ENCODE results near the gene KCNMA1. TPM values are rescaled to one million over a fixed set of nuclear protein-coding genes. Genes with fewer than 3 reads are reported as not detected.
A peak's percentile ranks its signal among the peaks of the same experiment; 100 is the strongest.

Gene KCNMA1
- total RNA-seq, 1 donor from 2014 or later: 15.3 TPM

DNA sequence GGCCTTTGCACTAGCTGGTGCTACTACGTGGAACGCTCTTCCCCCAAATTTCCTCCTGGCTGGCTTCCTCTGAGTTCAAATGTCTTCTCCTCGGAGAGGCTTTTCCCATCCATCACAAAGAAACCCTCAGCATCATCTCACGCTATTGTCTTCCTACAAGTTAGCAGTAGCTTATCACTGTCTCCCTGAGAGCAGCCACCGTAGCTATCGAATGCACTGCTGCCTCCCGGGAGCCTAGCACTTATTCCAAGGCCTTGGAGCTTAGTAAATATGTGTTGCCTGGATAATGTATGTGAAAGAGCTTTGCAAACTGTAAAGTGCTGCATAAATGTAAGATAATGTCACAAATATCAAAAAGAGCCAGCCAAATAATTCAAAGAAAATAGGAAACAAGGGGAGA lies 124.4 kb downstream of the KCNMA1 start:
- DNase-seq (ENCODE audit: low read depth): no peak

DNA sequence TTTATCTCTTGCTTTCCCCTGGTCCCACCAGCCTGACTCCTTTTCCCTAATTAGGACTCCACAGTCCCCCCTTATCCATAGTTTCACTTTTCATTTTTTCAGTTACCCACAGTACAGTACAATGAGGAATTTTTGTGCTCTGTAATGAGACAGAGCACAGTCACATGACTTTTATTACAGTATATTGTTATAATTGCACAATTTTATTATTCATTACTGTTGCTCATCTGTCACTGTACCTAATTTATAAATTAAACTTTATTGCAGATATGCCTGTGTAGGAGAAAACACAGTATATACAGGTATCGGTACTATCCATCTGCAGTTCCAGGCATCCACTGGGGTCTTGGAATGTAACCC lies 125.4 kb downstream of the KCNMA1 start:
- DNase-seq (ENCODE audit: low read depth): no peak

DNA sequence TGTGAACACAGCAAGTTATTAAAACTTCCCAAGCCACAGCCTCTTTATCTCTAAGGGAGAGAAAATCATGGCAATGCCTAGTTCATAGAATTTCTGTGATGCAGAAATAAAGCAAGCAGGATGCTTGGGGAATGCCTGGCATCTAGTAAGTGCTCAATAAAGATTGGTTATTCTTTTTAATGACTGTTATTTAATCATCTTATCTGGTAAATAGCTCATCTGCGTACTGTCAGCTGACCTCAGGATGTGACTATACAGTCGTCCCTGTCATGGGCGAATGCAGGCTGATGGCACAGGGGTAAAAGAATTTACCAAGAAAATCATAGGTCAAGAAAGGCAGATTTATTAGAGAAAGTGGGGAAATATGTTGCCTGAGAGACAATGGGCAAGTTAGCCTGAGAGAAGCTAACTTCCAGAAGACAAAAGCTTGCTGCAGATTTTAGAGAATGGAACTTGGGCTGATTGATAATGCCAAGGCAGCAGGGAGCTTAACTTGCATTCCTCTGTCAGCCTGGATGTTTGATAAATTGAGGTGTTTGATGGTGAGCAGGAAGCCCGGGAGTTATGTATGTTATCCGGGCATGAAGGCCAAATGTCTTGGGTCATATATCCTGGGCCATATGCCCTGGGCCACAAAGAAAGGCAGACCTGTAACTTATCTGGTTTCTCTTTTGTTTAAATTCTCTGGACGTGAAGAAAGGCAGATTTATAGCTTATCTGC lies 126.0 kb downstream of the KCNMA1 start:
- no peak for DNase-seq (ENCODE audit: low read depth)

DNA sequence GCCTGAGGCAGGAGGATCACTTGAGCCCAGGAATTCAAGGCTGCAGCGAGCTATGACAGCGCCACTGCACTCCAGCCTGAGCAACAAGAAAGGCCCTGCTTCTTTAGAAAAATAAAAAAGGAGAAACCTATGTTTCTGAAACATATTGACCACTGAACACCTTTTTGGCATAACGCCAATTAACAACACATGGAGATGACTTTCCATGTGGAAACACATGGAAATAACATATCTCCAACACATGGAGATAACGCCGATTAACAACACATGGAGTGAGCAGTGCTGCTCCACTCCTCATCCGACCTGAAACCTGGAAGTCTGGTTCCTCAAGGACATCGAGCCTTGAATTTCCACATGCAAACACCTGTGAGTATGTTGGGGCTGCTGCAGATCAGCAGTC lies 126.9 kb downstream of the KCNMA1 start:
- no peak for DNase-seq (ENCODE audit: low read depth)

DNA sequence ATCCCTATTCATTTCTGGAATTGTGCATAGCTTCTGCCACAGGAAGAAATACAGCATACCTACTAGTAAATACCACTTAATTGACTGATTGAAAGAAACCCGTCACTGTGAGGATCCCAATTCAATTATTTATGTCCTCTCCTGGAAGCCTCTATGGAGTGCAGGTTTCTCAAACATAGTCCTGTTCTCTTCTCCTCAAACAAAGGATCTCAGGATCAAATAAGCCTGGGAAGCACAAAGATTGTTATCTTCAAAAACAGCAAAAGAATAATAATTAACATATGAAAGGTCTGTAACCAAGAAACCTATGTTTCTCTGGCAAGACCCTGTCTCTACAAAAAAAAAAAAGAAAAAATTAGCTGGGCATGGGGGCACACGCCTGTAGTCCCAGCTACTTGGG lies 127.3 kb downstream of the KCNMA1 start:
- DNase-seq (ENCODE audit: low read depth): no peak

DNA sequence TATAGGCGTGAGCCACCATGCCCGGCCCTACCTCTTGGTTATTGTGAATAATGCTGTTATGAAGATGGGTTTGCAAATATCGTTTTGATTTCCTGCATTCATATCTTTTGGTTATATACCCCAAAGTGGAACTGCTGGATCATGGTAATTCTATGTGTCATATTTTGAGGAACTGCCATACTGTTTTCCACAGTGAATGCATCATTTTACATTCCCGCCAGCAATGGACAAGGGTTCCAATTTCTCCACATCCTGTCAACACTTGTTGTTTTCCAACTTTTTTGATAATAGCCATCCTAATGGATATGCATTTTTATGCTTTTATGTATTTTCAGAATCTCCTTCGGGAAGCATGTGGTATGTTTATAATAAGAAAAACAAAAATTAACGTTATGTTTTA lies 128.2 kb downstream of the KCNMA1 start:
- no peak for DNase-seq (ENCODE audit: low read depth)

DNA sequence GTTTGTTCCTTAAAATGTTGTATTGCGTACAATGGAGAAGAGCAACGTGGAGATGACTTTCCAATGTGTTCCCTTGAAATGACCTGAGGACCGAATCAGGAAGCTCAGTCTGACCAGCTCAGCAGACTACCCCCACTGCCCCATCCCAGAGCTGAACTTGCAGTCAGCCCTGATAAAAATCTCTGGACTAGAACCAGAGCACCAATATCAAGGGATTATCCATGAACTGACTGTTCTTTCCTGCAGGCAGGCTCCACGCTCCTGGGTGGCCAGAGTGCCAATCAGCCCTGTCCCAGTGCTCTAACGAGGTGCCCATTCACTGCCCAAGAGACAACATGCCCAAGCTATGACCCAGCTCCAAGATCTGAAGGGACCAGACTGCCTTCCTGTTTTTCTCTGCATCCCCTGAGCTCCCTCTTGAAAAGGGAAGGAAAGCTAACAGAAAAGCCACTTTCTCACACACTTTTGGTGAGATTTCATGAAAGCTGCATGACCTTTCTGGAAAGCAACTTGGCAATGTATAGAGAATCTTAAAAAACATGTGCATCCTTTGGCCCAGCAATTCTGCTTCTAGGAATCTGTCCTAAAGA lies 130.2 kb downstream of the KCNMA1 start:
- DNase-seq (ENCODE audit: low read depth): no peak

DNA sequence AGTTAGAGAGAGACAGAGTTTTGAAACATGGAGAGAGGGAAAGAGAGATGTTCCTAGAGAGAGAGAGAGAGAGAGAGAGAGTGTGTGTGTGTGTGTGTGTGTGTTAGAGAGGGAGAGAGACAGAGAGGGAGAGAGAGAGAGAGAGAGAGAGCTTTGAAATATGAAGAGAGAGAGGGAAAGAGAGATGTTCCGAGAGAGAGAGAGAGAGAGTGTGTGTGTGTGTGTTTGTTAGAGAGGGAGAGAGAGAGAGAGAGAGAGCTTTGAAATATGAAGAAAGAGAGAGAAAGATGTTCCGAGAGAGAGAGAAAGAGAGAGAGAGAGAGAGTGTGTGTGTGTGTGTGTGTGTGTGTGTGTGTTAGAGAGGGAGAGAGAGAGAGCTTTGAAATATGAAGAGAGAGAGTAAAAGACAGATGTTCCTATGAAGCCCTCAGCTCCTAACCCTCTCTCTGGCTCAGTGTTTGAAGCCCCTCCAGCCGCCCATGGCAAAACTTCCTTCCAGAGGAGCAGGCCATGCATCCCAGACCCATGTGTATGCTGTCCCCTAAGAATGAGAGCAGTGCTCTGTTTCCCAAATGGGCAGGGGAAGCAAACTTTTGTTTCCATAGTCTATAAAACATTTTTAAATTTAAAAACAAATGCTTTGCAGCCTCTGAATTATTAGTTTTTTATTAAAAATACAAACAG lies 130.9 kb downstream of the KCNMA1 start:
- no peak for DNase-seq (ENCODE audit: low read depth)

DNA sequence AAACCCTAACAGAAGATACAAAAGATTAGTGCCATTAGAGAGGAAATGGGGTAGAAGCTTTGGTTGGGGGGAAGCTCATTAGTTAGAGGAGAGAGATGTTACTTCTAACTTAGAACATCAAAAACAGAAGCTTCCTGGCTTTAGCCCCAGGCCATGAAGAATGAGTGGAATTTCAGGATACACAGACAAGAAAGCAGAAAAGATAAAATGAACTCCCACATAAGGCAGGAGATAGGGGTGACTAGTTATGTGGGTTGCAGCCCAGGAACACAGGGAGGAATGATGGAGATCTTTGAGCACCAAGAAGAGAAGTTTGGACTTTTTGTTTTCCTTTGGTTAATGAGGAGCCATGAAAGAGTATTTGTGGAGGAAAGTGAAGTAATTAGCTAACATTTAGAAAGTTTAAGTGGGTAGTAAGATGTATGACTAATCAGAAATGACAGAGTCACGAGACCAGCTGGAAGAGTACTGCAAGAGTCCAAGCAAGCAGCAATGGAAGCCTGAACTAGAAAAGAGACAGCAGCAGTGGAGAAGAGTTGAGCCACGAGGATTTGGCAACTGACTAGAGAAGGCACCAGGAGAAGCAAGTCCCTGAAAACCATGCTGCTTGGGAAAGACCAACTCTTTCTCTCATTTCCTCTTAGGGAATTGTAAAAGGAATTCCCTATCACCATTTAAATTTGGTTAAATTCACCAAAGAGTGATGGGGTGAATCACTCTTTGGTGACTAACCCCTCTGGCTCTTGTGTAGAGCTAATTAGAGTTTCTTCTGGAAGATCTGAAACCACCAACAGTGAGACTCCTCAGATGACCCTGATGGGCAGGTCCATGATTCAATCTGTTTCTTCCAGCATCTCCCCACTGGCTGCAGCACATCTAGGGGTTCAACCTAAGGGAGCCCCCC lies 131.9 kb downstream of the KCNMA1 start:
- DNase-seq (ENCODE audit: low read depth): peak; percentile 73

DNA sequence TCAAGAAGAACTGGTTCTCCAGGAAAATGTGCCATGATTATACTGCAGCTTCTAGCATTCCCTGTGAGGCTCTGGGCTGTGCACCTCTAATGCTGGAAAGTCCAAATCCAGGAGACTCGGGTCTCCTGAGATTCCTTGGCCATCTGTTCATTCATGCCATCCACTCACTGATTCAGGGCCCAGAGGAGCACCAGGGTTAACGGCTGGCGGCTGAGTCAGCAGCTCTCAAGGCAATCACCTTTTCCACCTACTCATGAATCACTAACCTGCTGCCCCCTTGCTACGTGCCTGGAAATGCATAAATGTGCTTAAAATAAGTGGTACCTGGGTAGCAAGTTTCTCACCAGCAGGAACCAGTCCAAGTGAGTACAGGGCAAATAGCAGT lies 132.7 kb downstream of the KCNMA1 start:
- no peak for DNase-seq (ENCODE audit: low read depth)

DNA sequence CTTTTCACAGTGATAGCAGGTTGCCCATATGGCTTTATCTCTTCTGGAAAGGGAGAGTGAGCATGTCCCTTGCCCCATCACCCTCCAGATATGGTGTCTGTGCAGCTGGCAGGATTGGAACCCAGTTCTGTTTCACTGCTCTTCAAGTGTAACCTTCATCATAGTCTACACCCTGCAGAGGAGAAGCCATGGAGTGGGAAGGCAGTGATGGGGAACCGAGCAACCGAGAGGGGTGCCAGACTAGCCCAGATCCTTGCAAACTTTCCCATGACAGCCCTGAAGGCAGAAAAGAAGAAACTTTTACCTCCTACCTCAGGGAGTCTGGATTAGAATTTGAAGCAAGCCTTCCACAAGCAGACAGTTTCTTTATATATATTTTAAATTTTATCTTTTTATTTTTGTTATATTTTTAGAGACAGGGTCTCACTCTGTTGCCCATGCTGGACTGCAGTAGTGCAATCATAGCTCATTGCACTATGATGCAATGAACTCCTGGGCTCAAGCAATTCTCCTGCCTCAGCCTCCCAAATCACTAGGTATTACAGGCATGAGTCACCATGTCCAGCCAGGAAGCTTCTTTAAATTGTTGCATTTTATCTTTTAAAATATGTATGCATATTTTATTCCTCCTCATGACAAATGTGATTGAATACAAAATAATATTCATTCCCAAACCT lies 133.3 kb downstream of the KCNMA1 start:
- no peak for DNase-seq (ENCODE audit: low read depth)

DNA sequence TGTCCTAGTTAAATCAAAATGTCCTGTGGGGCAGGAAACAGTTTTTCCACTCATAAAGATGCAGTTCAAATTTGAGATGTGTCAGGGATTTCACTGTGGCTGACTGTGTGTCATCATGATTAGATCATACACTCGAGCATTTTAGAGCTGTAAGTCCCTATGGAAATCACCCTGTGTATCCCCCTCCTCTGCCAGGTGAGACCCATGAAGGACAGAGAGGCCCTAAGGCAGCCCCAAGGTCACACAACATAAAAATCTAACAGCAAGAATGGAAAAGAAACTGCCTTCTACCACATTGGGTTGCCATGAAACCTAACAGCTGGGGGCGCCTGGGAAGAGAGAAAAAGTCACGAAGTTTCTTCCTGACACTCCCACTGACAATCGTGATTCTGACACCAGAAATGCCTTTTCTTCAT lies 135.8 kb downstream of the KCNMA1 start:
- DNase-seq (ENCODE audit: low read depth): no peak

DNA sequence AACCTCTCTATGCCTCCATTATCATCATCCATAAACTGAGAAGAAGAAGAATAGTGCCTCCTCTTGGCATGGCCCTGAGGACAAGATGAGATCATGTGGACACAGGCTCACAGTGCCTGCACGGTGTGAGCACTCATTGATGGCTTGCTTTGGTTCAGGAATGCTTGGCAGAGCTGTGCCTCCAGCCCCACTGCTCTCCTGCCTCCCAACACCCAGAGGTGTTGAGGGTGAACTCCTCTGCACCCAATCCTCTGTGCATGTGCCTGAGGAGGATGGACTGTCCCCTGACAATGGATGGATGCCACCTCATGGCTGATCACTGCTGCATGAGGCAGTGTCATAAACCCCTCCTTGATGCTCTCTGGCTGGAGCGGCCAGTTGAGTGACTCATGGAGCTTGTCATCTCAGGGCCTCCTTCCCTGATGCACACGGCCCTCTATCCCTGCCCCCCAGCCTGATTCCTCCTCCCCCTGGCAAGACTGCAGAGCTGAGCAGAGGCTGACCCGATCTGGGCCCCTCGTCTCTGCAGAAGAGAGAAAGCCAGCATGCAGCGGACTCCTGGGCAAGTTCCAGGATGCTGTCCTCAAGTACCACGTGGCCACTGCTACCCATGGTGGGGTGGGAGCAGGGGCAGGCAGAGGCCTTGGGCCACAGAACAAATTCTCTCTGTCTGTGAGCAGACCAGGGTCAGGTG lies 136.3 kb downstream of the KCNMA1 start:
- peak; percentile 55 for DNase-seq (ENCODE audit: low read depth)

DNA sequence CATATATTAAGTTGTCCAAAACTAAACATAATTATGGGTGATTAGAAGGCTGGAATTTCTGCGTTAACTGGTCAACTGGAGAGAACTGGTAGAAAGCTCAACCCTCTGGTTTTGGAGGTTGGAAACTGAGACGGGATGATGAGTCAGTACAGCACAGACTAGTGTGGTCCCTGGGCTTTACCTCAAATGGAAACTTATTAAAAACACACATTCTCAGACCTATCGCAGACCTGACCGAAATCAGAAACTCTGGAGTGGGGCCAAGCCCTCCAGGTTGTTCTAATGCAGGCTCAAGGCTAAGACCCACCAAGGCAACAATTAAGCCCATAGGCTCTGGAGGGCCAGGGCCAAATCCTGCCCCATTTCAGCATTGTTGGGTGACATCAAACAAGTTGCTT lies 136.9 kb downstream of the KCNMA1 start:
- DNase-seq (ENCODE audit: low read depth): no peak

DNA sequence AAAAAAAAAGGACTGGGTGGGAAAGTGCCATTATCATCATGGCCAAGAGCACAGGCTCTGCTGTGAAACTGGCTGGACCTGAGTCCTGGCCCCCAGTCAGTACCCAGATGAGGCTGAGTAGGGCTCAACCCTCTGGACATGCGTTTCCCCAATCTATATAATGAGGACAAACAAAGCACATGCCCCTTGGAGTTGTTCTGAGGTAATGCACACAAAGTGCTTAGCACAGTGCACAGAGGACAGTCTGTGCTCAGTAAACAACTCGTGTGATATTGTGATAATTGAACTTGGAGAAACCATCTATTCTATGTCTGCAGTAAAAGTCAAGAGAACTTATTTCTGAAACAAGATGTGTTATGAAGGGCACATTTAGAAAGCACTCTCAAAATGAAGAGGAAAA lies 138.8 kb downstream of the KCNMA1 start:
- no peak for DNase-seq (ENCODE audit: low read depth)

DNA sequence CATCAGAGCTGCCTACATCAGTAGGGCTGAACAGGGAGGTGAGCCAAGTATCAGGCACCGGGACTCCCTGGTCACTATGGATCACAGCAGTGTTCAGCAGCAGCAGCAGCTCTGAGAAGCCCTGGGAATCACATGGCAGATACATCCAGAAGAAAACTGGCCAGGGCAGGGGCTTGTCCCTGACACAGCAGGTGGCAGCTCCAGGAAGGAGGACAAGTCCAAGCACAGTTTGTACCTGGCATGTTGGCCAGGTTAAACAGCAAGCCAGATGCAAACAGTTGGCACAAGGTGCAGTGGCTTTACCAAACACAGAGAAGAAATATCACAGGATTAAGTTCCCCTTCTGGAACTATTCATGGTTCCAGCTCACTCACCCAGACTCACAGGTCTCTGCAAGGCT lies 139.4 kb downstream of the KCNMA1 start:
- DNase-seq (ENCODE audit: low read depth): no peak

DNA sequence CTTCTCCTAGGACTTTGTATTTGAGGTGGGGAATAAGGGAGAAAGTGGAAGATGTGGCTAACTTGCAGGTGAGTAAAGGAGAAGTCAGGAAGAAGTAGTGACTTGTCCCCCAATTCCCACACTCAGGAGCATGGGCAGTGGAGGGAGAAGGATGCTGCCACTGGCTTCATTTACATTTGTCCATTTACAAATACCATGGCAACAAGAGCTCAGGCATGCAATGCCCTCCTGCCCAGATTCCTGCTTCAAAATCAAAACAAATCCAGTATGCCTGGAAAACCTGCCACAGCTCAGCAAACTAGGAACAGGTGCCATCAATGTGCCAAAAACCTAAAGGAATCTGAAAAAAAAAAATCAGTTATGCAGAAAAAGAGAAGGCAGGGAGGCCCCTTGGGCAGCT lies 139.9 kb downstream of the KCNMA1 start:
- DNase-seq (ENCODE audit: low read depth): no peak

DNA sequence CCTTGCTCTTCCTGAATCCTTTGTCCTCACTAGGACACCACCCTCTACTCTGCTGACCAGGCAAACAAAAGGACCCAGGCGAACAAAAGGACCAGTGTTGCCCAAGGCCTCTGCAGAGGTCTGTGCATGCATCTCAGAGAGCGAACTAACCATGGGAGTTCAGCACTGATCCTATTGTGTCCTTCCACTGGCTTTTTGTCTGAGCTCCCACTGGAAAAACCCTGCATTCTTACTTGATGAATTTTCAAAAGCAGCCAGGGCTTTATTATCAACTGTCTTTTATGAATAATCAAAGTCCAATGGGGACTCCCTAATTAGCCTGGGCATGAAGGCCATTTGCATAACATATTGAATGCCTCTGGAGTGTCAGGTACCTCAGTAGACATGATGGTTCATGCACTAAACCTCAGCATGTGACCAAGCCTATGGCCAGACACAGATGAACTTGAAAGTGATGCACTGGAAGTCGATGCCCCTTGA lies 140.6 kb downstream of the KCNMA1 start:
- DNase-seq (ENCODE audit: low read depth): no peak

DNA sequence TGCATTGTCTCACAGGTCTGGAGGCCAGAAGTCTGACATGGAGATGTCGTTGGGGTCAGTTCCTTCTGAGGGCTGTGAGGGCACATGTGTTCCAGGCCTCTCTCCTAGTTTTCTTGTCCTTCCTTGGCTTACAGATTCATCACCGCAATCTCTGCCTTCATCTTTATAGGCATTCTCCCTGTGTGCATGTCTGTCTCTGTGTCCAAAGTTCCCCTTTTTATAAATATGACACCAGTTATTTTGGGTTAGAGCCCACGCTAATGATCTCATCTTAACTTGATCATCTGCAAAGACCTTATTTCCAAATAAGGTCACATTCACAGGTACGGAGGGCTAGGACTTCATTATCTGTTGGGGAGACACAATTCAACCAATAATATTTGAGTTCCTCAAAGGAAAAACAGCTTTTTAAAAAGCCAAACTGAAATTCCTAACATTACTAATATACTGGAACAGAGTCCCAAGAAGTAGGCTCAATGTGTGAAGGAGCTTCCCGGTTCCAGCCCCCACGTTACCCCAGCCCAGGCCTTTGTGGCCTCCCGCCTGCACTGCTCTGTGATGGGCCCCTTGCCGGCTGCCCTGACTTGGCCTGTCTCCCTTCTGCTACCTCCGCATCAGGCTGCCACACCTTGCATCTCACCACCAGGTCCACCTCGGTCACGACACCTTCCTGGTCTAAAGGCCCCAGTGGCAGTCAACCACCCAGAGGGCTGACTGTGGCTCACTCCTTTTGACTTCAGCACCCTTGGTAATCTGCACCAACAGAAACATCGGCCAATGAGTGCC lies 142.7 kb downstream of the KCNMA1 start:
- no peak for DNase-seq (ENCODE audit: low read depth)

DNA sequence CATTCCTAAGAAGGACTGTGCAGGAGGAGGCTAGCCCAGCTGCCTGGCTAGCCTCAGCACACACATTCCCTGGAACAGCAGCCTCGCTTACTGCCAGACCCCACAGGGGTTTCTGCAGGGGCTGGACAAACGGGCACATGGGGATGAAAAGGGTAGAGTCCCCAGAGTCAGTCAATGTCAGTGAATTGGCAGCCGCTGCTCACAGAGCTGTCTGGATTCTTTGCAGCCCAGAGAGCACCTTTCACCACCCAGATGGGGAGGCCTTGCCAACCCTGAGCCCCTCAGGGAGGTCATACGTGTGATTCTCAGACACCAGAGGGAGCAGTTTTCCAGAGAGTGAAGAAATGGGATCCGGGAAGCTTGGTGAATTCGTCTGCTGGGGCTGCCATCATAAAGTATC lies 143.3 kb downstream of the KCNMA1 start:
- DNase-seq (ENCODE audit: low read depth): peak; percentile 72
